GM18526 (cell line): ENCODE measurements around the gene SYT10.

Experiments
- POLR2A ChIP-seq: IDR thresholded peaks from 3 replicates; pipeline ENCODE4 v1.6.1; 2011; ENCODE audit not compliant: insufficient read length; ENCODE audit errors: extremely low read depth

The SYT10 gene, protein sequence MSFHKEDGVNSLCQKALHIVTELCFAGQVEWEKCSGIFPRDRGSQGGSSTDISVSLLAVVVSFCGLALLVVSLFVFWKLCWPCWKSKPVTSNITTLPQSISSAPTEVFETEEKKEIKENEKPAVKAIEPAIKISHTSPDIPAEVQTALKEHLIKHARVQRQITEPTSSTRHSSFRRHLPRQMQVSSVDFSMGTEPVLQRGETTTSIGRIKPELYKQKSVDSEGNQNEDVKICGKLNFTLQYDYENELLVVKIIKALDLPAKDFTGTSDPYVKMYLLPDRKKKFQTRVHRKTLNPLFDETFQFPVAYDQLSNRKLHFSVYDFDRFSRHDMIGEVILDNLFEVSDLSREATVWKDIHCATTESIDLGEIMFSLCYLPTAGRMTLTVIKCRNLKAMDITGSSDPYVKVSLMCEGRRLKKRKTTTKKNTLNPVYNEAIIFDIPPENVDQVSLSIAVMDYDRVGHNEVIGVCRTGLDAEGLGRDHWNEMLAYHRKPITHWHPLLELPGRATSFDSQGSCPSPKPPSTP

DNA sequence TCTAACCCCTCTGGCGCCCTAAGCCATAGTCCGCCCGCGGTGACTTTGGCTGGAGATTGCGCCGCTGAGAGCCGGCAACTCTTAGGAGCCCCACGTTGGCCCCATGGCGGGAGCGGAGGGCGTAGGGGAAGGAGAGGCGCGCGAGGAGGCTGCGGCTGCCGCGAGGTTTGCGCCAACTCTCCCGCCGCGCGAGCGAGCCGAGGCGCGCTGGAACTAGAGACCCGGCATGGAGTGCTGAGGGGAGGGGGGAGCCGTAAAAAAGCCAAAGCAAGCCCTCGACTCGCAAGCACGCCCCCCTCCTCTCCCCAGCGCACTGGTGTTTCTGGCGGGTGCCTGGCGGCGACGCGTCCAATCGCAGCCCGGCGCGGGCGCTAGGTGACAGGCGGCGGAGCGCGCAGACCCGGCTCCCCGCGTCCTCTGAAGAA lies at the start of gene SYT10:
Gene SYT10 (minus strand): TSS at position 233 of the 425 bp plus-strand sequence. CDS start 297 bp downstream, outside the sequence.
- no peak for TF ChIP-seq POLR2A

DNA sequence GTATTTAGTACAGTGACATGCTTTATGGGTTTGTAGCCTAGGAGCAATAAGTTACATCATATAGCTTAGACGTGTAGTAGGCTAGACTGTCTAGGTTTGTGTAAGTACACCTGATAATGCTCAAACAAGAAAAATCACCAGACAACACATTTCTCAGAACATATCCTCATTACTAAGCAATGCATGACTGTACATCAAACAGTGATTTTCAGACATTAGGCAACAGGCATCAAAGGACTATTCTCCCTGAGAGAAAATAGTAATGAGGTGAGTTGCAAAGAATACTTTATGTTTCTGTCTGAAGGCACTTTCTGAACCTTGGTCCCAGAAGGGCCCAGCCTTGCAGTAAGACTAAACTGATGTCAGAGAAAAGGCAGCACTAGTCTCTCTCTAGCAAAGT lies 48.4 kb upstream of the SYT10 start:
- no peak for TF ChIP-seq POLR2A

DNA sequence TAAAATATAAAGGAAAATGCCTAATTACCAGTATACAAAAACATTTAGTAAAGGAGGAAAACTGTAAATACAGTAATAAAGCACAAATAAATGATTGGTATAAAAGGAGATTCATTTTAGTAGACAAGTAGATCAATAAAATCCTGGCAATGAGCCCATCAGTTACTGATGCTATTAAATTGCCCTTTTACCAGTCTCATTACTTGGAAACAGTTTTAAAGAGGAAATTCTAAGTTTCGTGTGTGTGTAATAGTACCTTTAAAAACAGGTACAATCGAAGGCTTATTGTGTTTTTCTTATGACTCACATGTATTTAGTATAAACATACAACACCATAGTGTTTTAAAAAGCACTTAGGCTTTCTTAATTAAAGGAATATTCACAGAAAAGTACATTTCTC lies 46.4 kb upstream of the SYT10 start:
- no peak for TF ChIP-seq POLR2A

DNA sequence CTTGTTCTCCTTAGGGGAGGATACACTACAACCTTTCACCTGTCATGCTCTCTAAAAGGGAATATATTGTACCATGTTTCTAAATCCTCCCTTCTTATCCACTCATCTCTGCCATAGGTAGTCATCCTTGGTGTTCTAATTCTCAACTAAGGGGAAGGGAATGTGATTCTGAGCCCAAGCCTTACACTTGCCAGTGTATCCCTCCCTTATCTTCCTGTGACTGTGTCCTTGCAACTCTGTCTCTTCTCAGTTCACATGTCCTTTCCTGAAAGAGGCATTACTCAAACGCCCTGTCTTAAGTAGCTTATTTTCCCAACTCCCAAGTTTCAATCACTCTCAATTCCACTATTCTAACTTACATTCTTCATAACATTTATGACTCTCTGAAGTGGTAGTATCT lies 44.5 kb upstream of the SYT10 start:
- TF ChIP-seq POLR2A, result no peak

DNA sequence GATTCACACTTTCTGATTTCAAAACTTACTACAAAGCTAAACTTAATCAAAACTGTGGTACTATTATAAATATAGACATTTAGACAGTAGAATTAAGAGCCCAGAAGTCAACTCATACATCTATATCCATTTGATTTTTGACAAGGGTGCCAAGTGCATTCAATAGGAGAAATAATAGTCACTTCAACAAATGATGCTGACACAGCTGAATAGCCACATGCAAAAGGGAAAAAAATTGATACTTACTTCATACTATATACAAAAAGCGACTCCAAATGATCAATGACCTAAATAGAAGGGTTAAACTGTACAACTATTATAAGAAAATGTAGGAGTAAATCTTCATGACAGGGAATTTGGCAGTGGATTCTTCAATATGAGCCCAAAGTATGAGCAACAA lies 40.7 kb upstream of the SYT10 start:
- no peak for TF ChIP-seq POLR2A

DNA sequence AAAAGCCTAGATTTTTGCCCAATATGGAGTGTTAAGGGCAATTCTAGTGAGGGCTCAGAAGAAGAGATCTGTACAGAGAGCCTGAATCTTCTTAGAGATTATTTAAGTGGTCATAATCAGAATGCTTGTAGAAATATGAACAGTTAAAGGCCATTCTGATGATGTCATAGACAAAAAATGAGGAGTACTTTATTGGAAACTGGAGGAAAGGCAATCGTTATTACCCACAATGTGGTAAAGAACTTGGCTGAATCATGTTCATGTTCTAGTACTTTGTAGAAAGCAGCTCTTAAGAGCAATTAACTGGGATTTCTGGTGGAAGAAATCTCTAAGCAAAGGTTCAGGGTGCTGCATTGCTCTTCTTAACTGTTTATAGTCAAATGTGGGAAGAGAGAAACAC lies 36.4 kb upstream of the SYT10 start:
- TF ChIP-seq POLR2A, result no peak

DNA sequence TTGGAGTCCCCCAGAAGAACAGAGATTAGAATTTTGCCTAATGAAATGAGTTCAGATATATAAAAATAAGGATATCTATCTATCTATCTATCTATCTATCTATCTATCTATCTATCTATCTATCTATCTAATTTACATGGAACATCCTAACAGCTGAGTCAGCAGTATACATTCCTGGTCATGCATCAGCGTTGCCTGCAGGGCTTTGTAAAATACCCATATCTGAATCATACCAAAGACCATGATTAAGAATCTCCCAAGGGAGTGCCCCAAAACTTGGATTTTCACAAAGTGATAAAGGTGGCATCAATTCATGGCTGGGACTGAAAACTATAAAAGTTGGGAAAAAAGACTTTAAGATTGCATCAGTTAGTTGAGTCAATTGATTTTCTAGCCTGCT lies 32.7 kb upstream of the SYT10 start:
- no peak for TF ChIP-seq POLR2A

DNA sequence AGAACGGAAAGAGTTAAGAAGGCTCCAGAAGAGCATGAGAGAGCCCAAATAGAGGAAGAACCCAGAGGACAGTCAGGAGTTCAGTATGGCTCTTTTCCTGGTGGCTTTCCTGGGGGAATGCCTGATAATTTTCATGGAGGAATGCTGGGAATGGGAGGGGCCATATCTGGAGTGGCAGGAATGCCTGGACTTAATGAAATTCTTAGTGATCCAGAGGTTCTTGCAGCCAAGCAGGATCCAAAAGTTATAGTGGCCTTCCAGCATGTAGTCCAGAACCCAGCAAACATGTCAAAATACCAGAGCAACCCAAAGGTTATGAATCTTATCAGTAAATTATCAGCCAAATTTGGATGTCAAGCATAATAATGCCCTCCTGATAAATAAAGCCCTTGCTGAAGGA lies 15.5 kb upstream of the SYT10 start:
- no peak for TF ChIP-seq POLR2A

DNA sequence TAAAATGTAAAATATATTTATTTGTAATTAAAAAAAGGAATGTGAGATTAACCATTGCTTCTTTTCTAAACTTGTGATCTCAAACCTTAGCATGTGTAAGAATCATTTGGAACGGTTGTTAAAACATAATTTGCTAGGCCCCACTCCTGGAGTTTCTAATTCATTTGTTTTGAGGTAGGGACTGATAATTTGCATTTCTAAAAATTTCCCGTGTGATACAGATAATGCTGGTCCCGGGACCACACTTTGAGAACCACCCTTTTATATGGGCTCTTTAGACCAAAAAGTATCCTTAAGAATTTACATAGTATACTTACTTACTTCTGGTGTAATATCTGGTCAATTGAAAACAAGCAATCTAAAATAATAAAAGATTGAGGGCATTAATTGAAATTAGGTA lies 10.9 kb upstream of the SYT10 start:
- TF ChIP-seq POLR2A, result no peak

DNA sequence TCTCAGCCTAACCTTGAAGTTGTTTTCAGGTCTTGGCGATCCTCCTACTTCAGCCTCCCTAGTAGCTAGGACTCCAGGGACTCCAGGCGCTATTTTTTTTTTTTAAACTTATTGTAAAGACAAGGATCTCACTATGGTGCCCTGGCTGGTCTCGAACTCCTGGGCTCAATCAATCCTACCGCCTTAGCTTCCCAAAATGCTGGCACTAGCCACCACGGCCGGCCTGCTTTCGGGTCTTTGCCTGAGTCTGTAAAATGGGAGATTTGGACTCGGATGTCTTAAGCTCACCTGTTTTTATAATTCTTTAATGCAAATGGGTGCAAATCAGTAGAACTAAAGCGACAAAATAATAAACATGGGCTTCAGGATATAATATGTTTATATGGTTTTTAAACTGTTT lies 858 bp upstream of the SYT10 start:
- no peak for TF ChIP-seq POLR2A

DNA sequence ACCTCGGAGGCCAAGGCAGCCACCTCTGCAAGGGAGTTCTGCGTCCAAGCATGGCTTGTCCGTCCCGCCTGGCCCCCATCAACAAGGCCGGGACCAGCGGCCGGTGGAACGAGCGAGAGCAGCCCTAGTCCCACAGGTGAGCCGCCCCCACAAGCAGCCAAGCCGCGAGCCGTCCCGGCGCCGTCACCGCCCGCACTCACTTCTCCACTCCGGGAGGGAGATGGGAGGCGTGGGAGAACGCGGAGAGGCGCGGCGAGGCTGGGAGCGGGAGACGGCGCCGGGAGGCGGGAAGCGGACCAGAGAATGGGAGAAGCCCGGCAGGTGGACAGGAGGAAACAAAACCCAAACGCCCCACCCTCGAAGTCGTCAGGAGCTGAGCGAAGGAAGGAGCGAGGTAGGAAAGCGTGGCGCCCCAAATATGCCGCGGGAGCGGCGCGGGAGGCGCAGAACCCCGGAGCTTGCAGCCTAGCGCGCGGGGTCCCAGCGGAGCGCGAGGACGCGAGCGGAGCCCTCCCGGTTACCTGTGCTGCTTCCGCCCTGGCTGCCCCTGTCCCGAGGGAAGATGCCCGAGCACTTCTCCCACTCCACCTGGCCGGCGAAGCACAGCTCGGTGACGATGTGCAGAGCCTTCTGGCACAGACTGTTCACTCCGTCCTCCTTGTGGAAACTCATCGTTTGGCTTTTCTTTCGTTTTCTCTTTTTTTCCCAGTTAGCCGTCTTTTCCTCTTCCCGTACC lies 600 bp downstream of the SYT10 start:
- TF ChIP-seq POLR2A, result no peak

DNA sequence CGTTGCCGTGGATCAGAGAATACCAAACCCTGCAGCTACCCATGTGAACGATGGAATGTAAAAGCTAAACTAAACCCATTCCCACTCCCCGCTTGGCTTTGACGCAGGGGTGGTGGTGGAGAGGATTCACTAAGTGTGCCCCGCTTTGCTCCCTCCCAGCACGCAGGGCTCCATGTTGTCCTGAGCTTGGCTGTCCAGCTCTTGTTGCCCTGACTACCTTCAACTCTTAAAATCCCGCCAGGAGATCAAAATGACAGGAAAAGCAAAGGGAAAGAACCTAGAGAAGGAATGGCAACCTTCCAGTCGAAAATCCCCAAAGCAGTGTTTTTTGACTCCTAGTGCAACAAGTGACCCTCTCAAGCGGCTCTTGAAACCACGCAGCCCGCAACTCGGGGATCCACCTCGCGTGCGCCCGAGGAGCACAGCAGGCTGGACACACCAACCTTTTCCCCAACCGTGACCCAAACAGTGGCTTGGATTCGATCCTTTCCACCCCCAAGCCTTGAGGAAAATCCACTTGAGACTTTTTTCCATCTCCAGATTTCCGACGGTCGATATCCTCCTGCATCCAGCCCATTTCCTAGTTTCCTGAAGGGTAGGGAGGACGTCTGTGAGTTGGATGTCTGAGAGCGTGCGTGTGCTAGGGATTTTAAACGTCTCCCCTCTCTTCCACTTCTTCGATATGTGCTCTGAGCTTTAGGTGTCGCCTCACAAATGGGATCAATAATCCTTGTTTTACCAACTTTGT lies 1.4 kb downstream of the SYT10 start:
- TF ChIP-seq POLR2A, result no peak

DNA sequence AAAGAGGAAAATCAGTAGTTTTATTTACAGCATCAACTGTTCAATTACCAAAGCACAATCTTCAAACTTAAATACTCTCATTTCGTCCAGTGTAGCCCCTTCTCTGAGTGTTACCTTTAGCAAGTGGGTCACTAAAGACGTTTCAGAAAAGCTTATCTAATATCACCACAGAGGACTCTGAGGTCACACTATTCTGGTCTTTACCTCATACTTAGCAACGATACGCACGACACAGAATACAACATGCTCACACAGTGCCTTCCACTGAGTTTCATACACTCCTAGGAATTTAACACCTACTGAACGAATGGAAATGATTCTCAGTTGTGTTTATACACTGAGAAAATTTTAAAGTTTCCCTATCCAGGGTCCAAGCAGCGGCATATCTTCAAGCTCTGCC lies 2.0 kb downstream of the SYT10 start:
- TF ChIP-seq POLR2A, result no peak

DNA sequence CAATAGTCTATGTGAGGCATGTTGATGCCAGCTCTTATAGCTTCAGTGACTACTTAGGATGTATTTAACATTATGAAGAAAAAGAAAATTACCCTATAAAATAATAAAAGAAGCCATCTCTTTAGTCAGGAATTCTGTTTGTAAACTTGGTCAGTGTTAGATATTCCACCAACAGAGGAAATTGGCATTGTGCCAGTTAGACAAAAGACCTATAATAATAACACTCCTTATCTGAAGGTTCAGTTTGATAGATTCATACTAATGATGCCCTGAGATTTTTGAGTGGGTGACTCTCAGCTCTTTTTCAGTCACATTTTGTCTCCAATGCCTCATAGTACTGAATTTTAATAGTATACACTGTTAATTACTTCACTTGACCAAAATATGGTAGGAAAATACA lies 6.6 kb downstream of the SYT10 start:
- TF ChIP-seq POLR2A, result no peak

DNA sequence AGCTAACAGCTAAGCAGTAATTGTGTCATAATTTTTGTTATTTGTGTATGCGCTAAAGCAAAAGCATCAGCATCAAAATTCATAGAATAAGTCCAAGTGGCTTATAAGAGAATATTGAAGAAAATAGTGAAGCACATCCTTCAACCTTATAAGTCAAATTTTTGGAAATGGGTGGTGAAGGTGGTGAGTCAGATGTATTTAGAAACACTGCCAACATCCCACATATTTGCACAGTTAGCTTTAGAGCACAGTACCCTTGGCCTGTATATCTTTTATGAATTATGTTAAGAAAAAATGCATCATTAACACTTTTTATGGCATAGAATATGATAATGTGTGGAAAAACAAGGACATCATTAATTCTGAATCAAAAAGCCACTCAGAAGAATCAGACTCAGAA lies 8.0 kb downstream of the SYT10 start:
- TF ChIP-seq POLR2A, result no peak

DNA sequence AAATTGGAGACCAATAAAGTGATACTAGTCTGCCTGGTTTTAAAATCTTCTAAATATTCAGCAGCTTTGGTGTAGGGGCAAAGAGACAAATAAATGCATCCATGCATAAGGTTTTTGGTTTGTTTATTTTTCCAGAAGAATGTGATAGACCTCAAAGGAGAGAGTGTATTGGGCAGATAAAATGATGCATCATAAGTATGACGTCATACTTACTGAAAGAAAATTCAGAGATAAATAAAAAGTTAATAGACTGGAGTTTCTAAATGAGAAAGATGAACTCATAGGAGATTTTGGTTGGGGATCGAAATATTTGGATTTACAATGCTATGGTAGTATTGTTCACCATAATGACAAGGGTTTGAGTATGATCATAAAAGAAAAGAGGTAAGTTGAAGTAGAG lies 10.2 kb downstream of the SYT10 start:
- no peak for TF ChIP-seq POLR2A

DNA sequence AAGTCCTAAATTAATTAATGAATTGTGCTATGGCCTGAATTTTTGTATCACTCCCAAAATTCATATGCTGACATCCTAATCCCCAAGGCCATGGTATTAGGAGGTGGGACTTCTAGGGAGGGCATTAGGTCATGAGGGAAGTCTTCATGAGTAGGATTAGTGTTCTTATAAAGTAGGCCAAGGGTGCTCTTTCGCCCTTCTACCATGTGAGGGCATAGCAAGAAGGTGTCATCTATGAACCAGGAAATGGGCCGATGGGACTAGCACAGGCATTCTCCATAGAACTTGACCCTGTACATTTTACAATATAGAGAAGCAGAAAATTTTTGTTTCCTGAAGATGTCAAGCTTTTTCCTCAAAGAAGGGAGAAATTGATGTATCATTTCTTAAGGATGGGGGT lies 12.5 kb downstream of the SYT10 start:
- no peak for TF ChIP-seq POLR2A
